22Rv1 (cell line): ENCODE data around the gene DEGS2.

Source experiments
- ZFX ChIP-seq: fragments of 450-650 bp; IDR thresholded peaks from 2 replicates; pipeline ENCODE4 v1.6.1; 2017; ENCODE audit warnings: antibody characterized with exemption, borderline replicate concordance
- TF ChIP-seq, protein P1 (sequence below): fragments of 450-650 bp; IDR thresholded peaks from 2 replicates; pipeline ENCODE4 v1.5.1; 2017; ENCODE audit warnings: mild to moderate bottlenecking

DNA sequence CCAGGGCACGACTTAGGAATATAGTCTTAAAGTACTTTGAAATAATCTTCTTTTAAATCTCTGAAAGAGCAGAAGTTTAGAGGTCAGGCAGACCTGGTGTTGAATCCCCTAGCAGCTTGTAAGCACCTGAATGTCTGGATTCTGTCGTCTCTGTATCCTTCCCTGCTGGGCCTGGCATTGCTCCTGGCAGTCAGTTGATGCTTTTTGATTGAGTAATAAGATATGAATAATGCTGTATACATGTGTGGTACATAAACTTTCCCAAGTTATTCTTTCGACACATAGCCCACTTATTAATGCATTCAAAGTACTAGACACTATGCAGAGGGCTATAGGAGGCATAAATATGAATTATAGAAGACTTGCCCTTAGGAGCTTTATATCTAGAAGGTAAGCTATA is 62.8 kb downstream of the DEGS2 start:
- TF ChIP-seq, protein P1, sequence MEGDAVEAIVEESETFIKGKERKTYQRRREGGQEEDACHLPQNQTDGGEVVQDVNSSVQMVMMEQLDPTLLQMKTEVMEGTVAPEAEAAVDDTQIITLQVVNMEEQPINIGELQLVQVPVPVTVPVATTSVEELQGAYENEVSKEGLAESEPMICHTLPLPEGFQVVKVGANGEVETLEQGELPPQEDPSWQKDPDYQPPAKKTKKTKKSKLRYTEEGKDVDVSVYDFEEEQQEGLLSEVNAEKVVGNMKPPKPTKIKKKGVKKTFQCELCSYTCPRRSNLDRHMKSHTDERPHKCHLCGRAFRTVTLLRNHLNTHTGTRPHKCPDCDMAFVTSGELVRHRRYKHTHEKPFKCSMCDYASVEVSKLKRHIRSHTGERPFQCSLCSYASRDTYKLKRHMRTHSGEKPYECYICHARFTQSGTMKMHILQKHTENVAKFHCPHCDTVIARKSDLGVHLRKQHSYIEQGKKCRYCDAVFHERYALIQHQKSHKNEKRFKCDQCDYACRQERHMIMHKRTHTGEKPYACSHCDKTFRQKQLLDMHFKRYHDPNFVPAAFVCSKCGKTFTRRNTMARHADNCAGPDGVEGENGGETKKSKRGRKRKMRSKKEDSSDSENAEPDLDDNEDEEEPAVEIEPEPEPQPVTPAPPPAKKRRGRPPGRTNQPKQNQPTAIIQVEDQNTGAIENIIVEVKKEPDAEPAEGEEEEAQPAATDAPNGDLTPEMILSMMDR, result no peak
- TF ChIP-seq ZFX, result no peak
